ENCODE results near the gene IGSF21.

IGSF21 gene

GRCh38 chr1:18234790-18235242, 127.2 kb downstream of the IGSF21 start:
- DNase-seq = peak; percentile 74

GRCh38 chr1:18237371-18237770, 129.8 kb downstream of the IGSF21 start:
- no peak for DNase-seq

- no peak for DNase-seq
These were observed 130.6 kb downstream of the IGSF21 start for GRCh38 chr1:18238190-18238589.

GRCh38 chr1:18239671-18240070, 132.1 kb downstream of the IGSF21 start:
- DNase-seq = no peak

- no peak for DNase-seq
These were observed 133.3 kb downstream of the IGSF21 start for GRCh38 chr1:18240906-18241305.

- no peak for DNase-seq
These were observed 134.3 kb downstream of the IGSF21 start for GRCh38 chr1:18241891-18242290.

GRCh38 chr1:18243503-18244175, 136.0 kb downstream of the IGSF21 start:
- no peak for DNase-seq

- DNase-seq = no peak
These were observed 137.2 kb downstream of the IGSF21 start for GRCh38 chr1:18244762-18245161.

- no peak for DNase-seq
These were observed 138.0 kb downstream of the IGSF21 start for GRCh38 chr1:18245647-18246046.

- no peak for DNase-seq
These were observed 138.9 kb downstream of the IGSF21 start for GRCh38 chr1:18246543-18246942.

GRCh38 chr1:18247151-18247550, 139.6 kb downstream of the IGSF21 start:
- no peak for DNase-seq

GRCh38 chr1:18249631-18250030, 142.0 kb downstream of the IGSF21 start:
- DNase-seq = peak; percentile 26

- peak; percentile 72 for DNase-seq
These were observed 145.5 kb downstream of the IGSF21 start for GRCh38 chr1:18253093-18253492.

GRCh38 chr1:18256282-18257235, 149.0 kb downstream of the IGSF21 start:
- DNase-seq = no peak

GRCh38 chr1:18257778-18258177, 150.2 kb downstream of the IGSF21 start:
- no peak for DNase-seq

GRCh38 chr1:18261891-18262290, 154.3 kb downstream of the IGSF21 start:
- DNase-seq = no peak

- no peak for DNase-seq
These were observed 155.1 kb downstream of the IGSF21 start for GRCh38 chr1:18262726-18263125.

GRCh38 chr1:18263547-18264120, 156.0 kb downstream of the IGSF21 start:
- no peak for DNase-seq

GRCh38 chr1:18264450-18265039, 156.9 kb downstream of the IGSF21 start:
- no peak for DNase-seq

GRCh38 chr1:18265641-18266040, 158.0 kb downstream of the IGSF21 start:
- no peak for DNase-seq

- DNase-seq = no peak
These were observed 158.8 kb downstream of the IGSF21 start for GRCh38 chr1:18266391-18266790.

- DNase-seq = no peak
These were observed 163.7 kb downstream of the IGSF21 start for GRCh38 chr1:18271336-18271735.

GRCh38 chr1:18278946-18279345, 171.3 kb downstream of the IGSF21 start:
- DNase-seq = no peak

All from NCI-H1694 (cell line).